AG04450 (cell line): ENCODE data around the gene MNAT1. TPM values are rescaled to one million over a fixed set of nuclear protein-coding genes. Genes with fewer than 3 reads are reported as not detected.
"Not testable (repeated sequence)": the region's sequence is repeated elsewhere in the genome, so short reads cannot be mapped to it uniquely, and the experiment has no call there.

ENCODE experiments used
- CTCF ChIA-PET: fragments of 300-600, 350-600 bp; formaldehyde crosslinking; extraction: SDS; loops from one replicate; lab custom pipeline; 2022; ENCODE audit warnings: antibody characterized with exemption, inconsistent platforms; lab: Charles Lee
- POLR2A ChIA-PET: fragments of 350-600 bp; formaldehyde crosslinking; extraction: SDS; loops from one replicate; lab custom pipeline; 2021; ENCODE audit warnings: antibody characterized with exemption, inconsistent platforms; lab: Yijun Ruan, JAX
- DNase-seq: peaks from one replicate; pipeline ENCODE4 v3.0.0-alpha.2; 2011; ENCODE audit warnings: low read depth, low spot score
- H3K27ac ChIP-seq: one replicate; pipeline ENCODE4 v1.5.1; 2012; ENCODE audit warnings: low read depth, low read length, control low read depth
- H3K27me3 ChIP-seq: one replicate; pipeline ENCODE4 v1.6.0; 2012; ENCODE audit warnings: low read length; ENCODE audit not compliant: control insufficient read depth, insufficient read depth
- H3K4me3 ChIP-seq: 2 replicates; pipeline ENCODE4 v1.5.1; 2011; ENCODE audit warnings: mild to moderate bottlenecking, low read depth, low read length, control low read depth
- H3K9me3 ChIP-seq: 2 replicates; pipeline ENCODE4 v1.5.1; 2012; ENCODE audit warnings: low read length; ENCODE audit not compliant: control insufficient read depth, insufficient read depth
- CTCF ChIP-seq: IDR thresholded peaks from 2 replicates; pipeline ENCODE4 v1.5.1; 2011; ENCODE audit warnings: low read depth, low read length, control low read depth, inconsistent platforms
- polyA plus RNA-seq: library from polyadenylated mRNA; depleted of rRNA; stranded (reverse); fragments of >200 nt; gene quantifications from 2 replicates; pipeline ENCODE4 v1.2.3, GENCODE V29; 2011

The MNAT1 gene
- polyA plus RNA-seq, 1 experiment = 69.3 TPM

DNA sequence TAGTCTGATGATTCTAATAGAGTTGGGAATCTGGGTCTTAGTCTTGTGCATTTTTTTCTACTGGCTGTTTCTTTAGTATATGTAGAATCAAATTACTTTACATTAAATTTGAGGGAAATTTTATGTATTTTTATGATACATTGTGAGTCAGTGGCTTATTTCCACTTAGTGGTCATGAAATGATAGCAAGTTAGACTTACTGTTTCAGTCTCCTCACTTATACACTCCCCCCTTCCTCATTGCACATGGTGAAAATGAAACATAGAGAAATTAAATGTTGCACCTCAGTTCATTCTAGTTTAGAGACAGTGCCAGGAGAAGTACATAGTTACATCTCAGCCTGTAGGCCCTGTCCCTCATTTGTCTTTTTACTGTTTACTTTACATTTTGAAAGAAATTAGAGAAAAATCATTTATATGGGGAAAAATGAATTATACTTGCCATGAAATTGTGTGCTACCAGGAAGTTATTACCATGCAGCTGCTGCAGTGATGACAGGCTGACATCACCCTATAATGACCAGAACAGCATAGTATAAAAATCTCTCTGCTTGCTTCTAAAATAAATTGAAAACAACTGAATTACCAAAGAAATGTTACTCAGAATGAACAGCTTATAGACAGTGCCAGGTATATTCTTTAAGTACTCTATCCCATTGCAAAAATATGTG, 133.1 kb downstream of the MNAT1 start:
- POLR2A ChIA-PET = no interaction called here
- Histone ChIP-seq H3K4me3 (no peak overlapping the region), H3K27me3 (no peaks in the 10 kb centered on the region), H3K9me3 (no peaks in the 10 kb centered on the region), H3K27ac (no peak overlapping the region)
- DNase-seq = no peak
- CTCF ChIA-PET = no interaction called here
- no peak for TF ChIP-seq CTCF

- no peak for DNase-seq
- POLR2A ChIA-PET = no interaction called here
- CTCF ChIA-PET = no interaction called here
Observed at GRCh38 chr14:60878121-60878520, 143.6 kb downstream of the MNAT1 start.

GRCh38 chr14:60878536-60878935, 144.0 kb downstream of the MNAT1 start:
- POLR2A ChIA-PET = no interaction called here
- CTCF ChIA-PET = no interaction called here
- no peak for DNase-seq

More at GRCh38 chr14:60878121-60878520, 143.6 kb downstream of the MNAT1 start:
- H3K27me3 ChIP-seq = no peaks in the 10 kb centered on the region
- no peaks in the 10 kb centered on the region for H3K9me3 ChIP-seq
- H3K4me3 ChIP-seq = no peak overlapping the region
- no peak for TF ChIP-seq CTCF
- no peak overlapping the region for H3K27ac ChIP-seq

GRCh38 chr14:60882219-60882618, 147.7 kb downstream of the MNAT1 start:
- CTCF ChIA-PET = no interaction called here
- Histone ChIP-seq H3K27me3 (no peaks in the 10 kb centered on the region), H3K9me3 (no peaks in the 10 kb centered on the region), H3K27ac (no peak overlapping the region), H3K4me3 (no peak overlapping the region)
- POLR2A ChIA-PET = no interaction called here
- no peak for DNase-seq
- no peak for TF ChIP-seq CTCF

More at GRCh38 chr14:60878536-60878935, 144.0 kb downstream of the MNAT1 start:
- no peak for TF ChIP-seq CTCF
- H3K27me3 ChIP-seq = no peaks in the 10 kb centered on the region
- no peak overlapping the region for H3K4me3 ChIP-seq
- no peak overlapping the region for H3K27ac ChIP-seq
- H3K9me3 ChIP-seq = no peaks in the 10 kb centered on the region

DNA sequence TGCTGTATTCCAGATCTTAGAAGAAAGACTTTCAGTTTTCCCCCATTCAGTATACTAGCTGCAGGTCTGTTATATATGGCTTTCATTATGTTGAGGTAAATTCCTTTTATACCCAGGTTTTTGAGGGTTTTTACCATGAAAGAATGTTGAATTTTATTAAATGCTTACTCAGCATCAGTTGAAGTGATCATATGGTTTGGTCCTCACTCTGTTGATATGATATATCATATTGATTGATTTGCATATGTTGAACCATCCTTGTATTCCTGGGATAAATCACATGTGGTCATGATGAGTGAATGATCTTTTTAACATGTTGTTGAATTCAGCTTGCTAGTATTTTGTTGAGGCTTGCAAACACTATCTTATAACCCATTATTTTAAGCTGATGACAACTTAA, 149.6 kb downstream of the MNAT1 start:
- Histone ChIP-seq H3K4me3 (no peak overlapping the region), H3K9me3 (no peaks in the 10 kb centered on the region), H3K27me3 (no peaks in the 10 kb centered on the region), H3K27ac (no peak overlapping the region)
- DNase-seq = no peak
- TF ChIP-seq CTCF = no peak
- POLR2A ChIA-PET = no interaction called here
- CTCF ChIA-PET = no interaction called here

DNA sequence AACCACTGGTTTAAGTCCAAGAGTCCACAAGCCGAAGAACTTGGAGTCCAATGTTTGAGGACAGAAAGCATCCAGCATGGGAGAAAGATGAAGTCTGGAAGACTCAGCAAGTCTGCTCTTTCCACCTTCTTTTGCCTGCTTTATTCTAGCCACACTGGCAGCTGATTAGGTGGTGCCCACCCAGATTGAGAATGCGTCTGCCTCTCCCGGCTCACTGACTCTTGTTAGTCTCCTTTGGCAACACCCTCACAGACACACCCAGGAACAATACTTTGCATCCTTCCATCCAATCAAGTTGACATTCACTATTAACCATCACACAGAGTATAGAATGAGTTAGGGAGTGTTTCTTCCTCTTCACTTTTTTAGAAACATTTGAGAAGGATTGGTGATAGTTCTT, 156.1 kb downstream of the MNAT1 start:
- H3K27ac ChIP-seq, H3K4me3 ChIP-seq, CTCF ChIA-PET, POLR2A ChIA-PET, DNase-seq, H3K9me3 ChIP-seq, H3K27me3 ChIP-seq: not testable (repeated sequence)
